Tibial artery (tissue), 4 donors: ENCODE results near the gene INPPL1.
"Not testable (repeated sequence)": the region's sequence is repeated elsewhere in the genome, so short reads cannot be mapped to it uniquely, and the experiment has no call there.

Experiments used
- DNase-seq, 2 donors: peaks; one replicate each; pipeline ENCODE4 v3.0.0-alpha.2; 2019
- H3K27ac ChIP-seq, 2 donors: fragments of 200-600 bp; sonication (generic) in 1 of 2; 1 replicate in 1 of 2; 2 replicates in 1 of 2; pipeline ENCODE4 v1.5.1; 2018 to 2019; ENCODE audit warnings: mild to moderate bottlenecking in 1 of 2
- H3K27me3 ChIP-seq, 2 donors: fragments of 200-600 bp; sonication (generic) in 1 of 2; one replicate each; pipeline versions ENCODE4 v1.5.1 to v1.6.0; 2016 to 2019
- H3K36me3 ChIP-seq, 3 donors: fragments of 200-600 bp; sonication (generic) in 2 of 3; one replicate each; pipeline ENCODE4 v1.5.1; 2016 to 2019; ENCODE audit warnings: mild to moderate bottlenecking in 2 of 3
- H3K4me1 ChIP-seq, 4 donors: fragments of 200-600 bp; sonication (generic) in 2 of 4; 1 replicate in 3 of 4; 2 replicates in 1 of 4; pipeline ENCODE4 v1.5.1; 2016 to 2019
- H3K4me3 ChIP-seq, 2 donors: fragments of 200-600 bp; sonication (generic) in 1 of 2; 1 replicate in 1 of 2; 2 replicates in 1 of 2; pipeline ENCODE4 v1.5.1; 2018 to 2019; ENCODE audit warnings: mild to moderate bottlenecking in 2 of 2
- H3K9me3 ChIP-seq, 3 donors: fragments of 200-600 bp; sonication (generic) in 1 of 3; one replicate each; pipeline ENCODE4 v1.5.1; 2016 to 2019
- CTCF ChIP-seq, 2 experiments: fragments of 200-600 bp in 1 of 2; fragments of 450-650 bp in 1 of 2; IDR thresholded peaks; one replicate each; pipeline ENCODE4 v1.5.1; 2017 to 2019; ENCODE audit warnings: antibody characterized with exemption in 2 of 2, mild to moderate bottlenecking in 1 of 2, moderate library complexity in 1 of 2
- intact Hi-C: fragments of 100-400 bp; cut with DNase I; formaldehyde crosslinking; loops from one replicate; pipeline ENCODE4 v1.15.0; 2023; ENCODE audit warnings: low total_unique reads

The INPPL1 gene

GRCh38 chr11:72188267-72188666, 36.3 kb upstream of the INPPL1 start:
- no peak overlapping the region for H3K27ac ChIP-seq
- H3K4me3 ChIP-seq = no peak overlapping the region
- no peak for TF ChIP-seq CTCF (IDR thresholded peaks at IDR 0.05)
- H3K27me3 ChIP-seq = no peaks in the 10 kb centered on the region
- H3K36me3 ChIP-seq = no peaks in the 10 kb centered on the region
- H3K9me3 ChIP-seq = no peaks in the 10 kb centered on the region
- DNase-seq = no peak
- peaks cover 0 to 5% (median 0%) of the 10 kb centered on the region in 4 donors for H3K4me1 ChIP-seq
- intact Hi-C loops = no loop called here

- peaks cover 0 to 5% (median 0%) of the 10 kb centered on the region in 4 donors for H3K4me1 ChIP-seq
- H3K36me3 ChIP-seq = no peaks in the 10 kb centered on the region
- H3K27ac ChIP-seq = no peak overlapping the region
- H3K4me3 ChIP-seq = no peak overlapping the region
- no peaks in the 10 kb centered on the region for H3K27me3 ChIP-seq
- intact Hi-C loops = no loop called here
- no peaks in the 10 kb centered on the region for H3K9me3 ChIP-seq
- no peak for TF ChIP-seq CTCF (IDR thresholded peaks at IDR 0.05)
- DNase-seq = no peak
These were observed 34.9 kb upstream of the INPPL1 start for GRCh38 chr11:72189455-72190250.

- Histone ChIP-seq H3K27me3 (no peaks in the 10 kb centered on the region), H3K36me3 (no peaks in the 10 kb centered on the region), H3K27ac (no peak overlapping the region), H3K9me3 (no peaks in the 10 kb centered on the region), H3K4me1 (peaks cover 0 to 5% (median 0%) of the 10 kb centered on the region in 4 donors), H3K4me3 (no peak overlapping the region)
- no peak for TF ChIP-seq CTCF (IDR thresholded peaks at IDR 0.05)
- intact Hi-C loops = no loop called here
- no peak for DNase-seq
These were observed 33.9 kb upstream of the INPPL1 start for GRCh38 chr11:72190631-72191071.

- Histone ChIP-seq H3K36me3 (no peaks in the 10 kb centered on the region), H3K4me3 (no peak within 1 kb of the TSS), H3K9me3 (no peaks in the 10 kb centered on the region), H3K4me1 (peaks cover 0 to 5% (median 0%) of the 10 kb centered on the region in 4 donors), H3K27me3 (no peaks in the 10 kb centered on the region), H3K27ac (no peak within 1 kb of the TSS)
- intact Hi-C loops = no loop called here
- no peak for DNase-seq
- no peak for TF ChIP-seq CTCF (IDR thresholded peaks at IDR 0.05)
These were observed 32.6 kb upstream of the INPPL1 start, which contains the start of gene FOLR1 for GRCh38 chr11:72191961-72192381. Gene FOLR1 (plus strand): TSS chr11:72192140. CDS start chr11:72192174, 34 bp downstream.

GRCh38 chr11:72195518-72196270, 28.9 kb upstream of the INPPL1 start:
- Histone ChIP-seq H3K27ac (no peak overlapping the region), H3K4me3 (no peak overlapping the region), H3K27me3 (no peaks in the 10 kb centered on the region), H3K9me3 (no peaks in the 10 kb centered on the region), H3K4me1 (no peaks in the 10 kb centered on the region), H3K36me3 (no peaks in the 10 kb centered on the region)
- no peak for TF ChIP-seq CTCF (IDR thresholded peaks at IDR 0.05)
- intact Hi-C loops = no loop called here
- peak in 1 of 2 donors; percentile 50 for DNase-seq

- H3K4me3 ChIP-seq, DNase-seq, intact Hi-C loops: not testable (repeated sequence)
These were observed 23.1 kb upstream of the INPPL1 start for GRCh38 chr11:72201445-72201844.

More at GRCh38 chr11:72201445-72201844, 23.1 kb upstream of the INPPL1 start:
- not testable (repeated sequence) for H3K4me1 ChIP-seq, H3K27ac ChIP-seq, H3K27me3 ChIP-seq, H3K36me3 ChIP-seq, H3K9me3 ChIP-seq
